Measurements from ENCODE around the gene TBC1D10A.

DNA sequence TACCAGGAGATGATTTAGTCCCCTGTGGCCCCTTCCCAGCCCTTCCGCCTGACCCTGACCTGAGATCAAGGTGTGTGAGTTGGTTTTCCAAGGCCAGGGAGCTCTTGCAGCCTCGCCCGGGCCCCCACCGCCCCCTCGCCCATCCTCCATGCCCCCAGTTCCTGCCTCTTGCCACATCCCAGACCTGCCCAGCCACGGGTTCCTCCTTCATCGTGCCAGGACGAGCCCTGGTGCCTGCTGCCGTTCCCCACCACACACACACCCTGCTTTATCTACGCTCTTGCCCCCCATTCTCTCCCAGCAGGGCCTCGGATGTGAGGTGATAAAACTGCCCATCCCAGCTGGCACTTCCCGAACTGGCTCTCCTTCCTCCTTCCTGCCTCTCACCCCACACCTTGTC is 78.8 kb downstream of the TBC1D10A start:
- TF ChIP-seq POLR2AphosphoS5 (IDR thresholded peaks at IDR 0.05): no peak
- TF ChIP-seq, protein P1, sequence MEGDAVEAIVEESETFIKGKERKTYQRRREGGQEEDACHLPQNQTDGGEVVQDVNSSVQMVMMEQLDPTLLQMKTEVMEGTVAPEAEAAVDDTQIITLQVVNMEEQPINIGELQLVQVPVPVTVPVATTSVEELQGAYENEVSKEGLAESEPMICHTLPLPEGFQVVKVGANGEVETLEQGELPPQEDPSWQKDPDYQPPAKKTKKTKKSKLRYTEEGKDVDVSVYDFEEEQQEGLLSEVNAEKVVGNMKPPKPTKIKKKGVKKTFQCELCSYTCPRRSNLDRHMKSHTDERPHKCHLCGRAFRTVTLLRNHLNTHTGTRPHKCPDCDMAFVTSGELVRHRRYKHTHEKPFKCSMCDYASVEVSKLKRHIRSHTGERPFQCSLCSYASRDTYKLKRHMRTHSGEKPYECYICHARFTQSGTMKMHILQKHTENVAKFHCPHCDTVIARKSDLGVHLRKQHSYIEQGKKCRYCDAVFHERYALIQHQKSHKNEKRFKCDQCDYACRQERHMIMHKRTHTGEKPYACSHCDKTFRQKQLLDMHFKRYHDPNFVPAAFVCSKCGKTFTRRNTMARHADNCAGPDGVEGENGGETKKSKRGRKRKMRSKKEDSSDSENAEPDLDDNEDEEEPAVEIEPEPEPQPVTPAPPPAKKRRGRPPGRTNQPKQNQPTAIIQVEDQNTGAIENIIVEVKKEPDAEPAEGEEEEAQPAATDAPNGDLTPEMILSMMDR (IDR thresholded peaks at IDR 0.05): no peak
- no peak for TF ChIP-seq POLR2A (IDR thresholded peaks at IDR 0.05)
- no peak for TF ChIP-seq EP300 (IDR thresholded peaks at IDR 0.05; ENCODE audit: low read depth)
